HG03521 (cell line): ENCODE measurements around the gene EMX1.

Experiments used
- ATAC-seq: cut with Tn5 transposase; IDR thresholded peaks from one replicate; pipeline ENCODE4 v1.9.1; 2021; ENCODE audit warnings: mild to moderate bottlenecking, moderate library complexity; ENCODE audit not compliant: unreplicated experiment

The EMX1 gene

DNA sequence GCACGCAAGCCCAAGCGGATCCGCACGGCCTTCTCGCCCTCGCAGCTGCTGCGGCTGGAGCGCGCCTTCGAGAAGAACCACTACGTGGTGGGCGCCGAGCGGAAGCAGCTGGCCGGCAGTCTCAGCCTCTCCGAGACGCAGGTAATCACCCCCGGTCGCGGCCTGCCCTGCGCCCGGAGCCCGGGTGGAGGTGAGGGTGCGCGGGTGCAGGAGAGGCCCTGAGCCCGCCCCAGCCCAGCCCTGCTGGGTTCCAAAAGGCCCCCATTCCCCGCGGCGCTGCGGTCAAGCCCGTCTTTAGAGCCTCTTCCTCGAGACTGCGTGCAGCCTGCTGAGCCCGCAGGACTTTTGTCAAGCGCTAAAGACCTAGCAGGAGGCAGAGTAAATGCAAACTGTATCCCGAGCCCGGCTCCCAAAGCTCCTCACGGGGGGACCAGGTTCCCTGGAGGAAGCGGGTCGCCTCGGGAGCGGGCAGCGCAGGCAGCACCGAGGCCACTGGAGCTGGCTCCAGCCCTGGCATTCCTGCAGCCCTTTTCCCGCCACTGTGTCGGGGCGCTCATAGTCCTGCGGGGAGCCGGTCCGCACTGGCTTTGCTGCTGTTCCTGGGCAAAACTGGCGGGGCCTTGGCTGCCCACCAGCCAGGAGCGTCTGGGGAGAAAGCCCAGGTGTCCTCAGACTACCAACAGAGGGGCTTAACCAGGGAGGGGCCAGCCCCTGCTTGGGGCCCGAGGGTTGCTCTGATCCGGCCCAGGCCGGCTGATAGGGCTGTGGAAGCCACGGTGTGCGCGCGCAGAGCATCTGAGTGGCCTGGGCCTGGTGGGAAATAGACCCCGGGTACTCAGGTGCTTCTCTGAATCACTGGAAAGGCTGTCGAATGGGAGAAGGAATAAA is 7.3 kb downstream of the EMX1 start:
- peak; percentile 54 for ATAC-seq

DNA sequence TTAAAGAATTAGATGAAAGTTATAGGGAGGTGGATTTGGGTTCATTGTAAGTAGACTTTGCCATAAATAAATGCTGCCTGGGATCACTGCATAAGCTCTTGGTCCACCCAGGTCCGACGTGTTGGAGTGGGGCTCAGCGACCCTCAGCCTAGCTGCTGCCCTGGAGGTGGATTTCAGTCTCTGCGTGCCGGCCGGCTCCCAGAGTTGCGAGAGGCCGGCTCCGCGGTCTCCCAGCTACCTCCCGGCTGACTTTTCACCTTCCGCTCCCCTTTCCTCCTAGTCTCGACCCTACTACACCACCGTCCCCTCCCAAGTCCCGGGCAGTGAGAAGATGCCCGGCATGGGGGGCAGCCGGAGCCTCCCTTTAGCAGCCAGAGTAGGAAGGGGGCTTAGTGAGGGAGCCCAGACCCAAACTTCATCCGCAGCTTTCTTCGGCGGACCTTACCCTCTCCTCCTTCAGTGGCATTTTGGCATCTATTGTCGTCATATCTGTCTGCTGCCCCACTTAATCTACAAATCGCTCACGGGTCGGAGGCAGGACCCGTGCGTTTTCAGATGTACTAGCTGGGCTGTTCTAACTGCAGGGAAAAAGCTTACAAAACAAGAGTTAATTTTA is 8.1 kb downstream of the EMX1 start:
- ATAC-seq, result no peak

DNA sequence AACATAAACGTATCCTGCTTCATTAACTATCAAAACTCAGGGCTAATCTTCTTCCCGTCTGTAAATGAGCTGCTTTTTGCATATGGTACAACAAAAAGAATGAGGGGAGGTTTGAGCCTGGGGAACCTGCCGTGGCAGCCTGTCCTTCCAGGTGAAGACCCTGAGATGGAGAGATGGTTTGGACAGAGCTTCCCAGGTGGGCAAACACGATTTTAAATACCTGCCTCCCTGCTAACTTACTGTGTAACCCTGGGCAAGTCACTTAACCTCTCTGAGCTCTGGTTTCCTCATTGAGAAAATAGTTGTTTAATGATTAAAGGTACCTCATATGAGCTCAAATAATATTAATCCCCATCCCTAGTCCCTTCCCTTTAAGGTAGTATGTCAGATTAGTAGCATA is 9.0 kb downstream of the EMX1 start:
- no peak for ATAC-seq

DNA sequence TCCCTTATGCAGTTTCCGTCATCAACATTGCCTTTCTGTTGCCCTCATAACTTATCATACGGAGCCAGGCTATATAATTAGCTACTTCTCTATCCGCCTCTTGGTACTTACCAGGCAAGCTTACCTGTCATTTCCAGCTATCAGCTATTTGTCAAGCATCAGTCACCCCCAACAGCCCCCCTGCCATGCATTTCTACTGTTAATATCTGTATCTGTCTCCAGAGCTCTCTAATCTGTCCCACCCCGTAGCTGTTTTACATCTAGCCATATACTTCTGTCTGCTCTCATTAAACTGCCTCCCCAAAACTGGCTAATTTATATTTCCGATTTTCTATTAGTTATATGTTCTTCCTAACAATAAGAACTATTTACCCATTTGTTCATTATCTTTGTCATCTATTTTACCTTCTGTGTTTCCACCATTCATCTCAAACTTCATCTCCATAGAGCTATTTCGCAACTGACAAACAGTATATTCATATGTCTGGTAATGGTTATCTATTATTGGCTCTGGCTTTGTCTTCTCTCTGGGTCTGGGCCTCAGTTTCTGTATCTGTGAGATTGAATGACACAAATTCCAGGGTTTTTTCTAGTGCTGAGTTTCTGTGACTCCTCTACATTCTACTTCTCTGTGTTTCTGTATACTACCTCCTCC is 9.6 kb downstream of the EMX1 start:
- no peak for ATAC-seq

DNA sequence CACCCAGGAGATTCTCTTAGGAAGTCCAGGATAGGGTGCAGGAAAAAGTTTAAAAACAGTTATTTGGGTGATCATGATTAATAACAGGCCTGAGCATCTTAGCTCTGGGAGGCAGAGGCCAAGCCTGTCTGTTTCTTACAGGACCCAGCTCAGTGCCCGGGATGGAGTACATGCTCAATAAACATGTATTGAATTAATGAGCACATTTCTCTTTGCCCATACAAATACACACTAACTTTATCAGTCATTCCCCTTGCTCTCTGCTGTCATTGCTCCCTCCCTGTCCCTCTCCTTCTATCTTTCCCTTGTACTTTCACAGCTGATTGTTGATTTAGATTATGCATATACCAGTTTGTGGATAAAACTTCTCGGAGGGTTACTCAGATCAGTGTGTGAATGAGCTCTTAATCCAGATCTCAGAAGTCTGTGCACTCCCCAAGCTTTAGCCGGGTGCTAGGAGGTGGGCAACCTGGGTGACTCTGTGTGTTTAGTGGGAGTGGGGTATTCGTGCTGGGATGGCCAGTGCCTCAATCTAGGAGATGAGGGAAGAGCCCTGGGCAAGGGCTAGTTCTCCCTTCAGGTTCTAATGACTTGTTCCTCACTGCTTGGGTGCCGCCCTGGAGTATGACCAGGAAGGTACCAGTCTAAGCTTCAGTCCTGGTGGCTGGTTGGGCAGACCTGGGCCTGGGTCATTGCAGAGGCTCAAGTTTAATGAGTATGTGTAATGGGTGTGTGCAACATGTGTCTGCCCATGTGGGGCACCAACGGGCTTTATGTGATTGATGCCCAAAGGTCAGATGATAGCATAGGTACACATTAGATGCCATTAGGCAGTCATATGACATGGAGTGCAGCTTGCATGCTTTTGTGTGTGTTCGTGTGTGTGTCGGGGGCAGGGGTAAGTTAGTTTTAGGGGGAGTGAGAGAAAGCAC is 10.6 kb downstream of the EMX1 start:
- no peak for ATAC-seq

DNA sequence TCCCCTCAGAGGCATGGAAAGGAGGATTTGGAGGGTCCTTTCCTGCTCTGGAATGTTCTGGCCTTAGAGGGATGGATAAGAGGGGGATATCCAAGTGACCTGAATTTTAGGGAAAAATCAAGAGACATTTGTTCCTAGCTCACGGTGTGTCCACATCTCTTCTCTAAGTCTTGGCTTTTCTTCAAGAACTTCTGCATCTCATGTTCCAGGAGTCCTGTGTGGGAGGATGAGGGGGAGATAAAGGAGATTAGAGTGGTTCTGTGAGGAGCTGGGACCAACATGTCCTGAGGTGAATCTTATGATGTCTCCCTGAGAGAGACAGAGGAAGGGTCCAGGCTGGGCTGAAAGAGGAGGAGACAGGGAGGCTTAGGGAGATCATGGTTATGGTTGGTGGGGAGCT is 11.7 kb downstream of the EMX1 start:
- no peak for ATAC-seq

DNA sequence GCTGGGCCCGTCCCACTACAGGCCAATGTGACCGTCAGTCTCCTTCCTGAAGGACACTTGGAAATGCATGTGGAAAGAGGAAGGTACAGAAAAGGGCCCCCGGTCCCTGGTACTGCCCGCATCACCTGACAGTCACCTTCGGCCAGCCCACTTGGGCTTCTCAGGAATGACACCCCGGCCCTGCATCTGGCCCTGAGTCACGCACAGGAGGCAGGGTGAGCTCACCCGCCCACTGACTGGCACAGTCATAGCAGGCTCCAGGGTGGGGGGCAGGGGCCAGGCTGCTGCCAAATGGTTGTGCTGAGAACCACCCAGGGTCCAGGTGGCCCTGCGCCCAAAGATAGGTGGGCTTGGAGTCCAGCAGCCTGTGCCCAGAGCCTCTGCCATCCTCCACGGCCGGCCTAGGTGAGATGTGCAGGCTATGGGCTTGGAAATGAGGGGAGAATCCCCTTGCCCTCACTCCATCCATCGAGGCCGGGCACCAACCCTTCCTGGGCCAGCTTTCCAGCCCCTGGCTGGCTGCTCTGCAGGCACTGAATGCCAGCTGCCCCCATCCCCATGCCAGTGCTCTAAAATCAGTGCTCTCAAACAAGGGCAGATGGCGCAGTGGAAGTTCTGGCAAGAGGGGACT is 14.1 kb downstream of the EMX1 start:
- no peak for ATAC-seq

DNA sequence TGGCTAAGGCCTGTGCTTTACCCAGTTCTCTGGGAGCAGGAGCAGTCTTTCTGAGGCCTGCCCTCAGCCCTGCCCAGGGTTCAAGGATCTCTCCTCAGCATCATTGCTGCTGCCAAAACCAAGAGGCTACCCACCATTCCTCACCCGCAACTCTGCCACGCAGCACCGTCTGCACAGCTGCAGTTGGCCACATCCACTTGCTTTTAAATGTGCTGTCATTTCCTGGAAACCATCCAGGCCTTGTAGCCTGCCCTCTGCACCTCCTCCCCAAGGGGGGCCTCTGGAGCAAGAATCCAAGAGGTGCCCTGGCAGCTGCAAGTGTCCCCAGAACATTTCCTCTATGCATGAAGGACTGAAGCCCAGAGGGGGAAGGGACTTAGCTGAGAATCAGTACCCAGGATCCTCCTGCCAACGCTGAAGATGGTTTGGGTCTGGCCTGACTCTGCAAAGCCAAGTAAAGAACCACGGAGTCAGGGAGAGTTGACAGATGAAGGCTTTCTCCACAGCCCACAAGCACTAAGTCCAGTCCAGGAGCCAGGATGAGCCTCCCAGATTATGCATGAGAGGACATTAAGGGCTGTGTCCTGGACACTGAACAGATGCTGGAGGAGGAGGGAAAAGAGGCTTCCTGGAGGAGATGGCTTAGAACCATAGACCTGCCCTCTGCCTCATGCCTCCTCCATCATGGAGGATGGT is 14.9 kb downstream of the EMX1 start:
- no peak for ATAC-seq

DNA sequence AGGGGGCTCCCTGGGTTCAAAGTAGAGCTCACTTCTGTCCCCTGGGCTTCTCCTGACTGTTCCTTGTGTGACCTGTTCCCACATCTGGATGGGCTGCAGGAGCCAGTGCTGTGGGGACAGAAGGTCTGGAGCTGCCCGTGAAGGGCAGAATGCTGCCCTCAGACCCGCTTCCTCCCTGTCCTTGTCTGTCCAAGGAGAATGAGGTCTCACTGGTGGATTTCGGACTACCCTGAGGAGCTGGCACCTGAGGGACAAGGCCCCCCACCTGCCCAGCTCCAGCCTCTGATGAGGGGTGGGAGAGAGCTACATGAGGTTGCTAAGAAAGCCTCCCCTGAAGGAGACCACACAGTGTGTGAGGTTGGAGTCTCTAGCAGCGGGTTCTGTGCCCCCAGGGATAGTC is 15.5 kb downstream of the EMX1 start:
- ATAC-seq, result no peak

DNA sequence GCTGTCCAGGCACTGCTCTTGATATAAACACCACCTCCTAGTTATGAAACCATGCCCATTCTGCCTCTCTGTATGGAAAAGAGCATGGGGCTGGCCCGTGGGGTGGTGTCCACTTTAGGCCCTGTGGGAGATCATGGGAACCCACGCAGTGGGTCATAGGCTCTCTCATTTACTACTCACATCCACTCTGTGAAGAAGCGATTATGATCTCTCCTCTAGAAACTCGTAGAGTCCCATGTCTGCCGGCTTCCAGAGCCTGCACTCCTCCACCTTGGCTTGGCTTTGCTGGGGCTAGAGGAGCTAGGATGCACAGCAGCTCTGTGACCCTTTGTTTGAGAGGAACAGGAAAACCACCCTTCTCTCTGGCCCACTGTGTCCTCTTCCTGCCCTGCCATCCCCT is 15.9 kb downstream of the EMX1 start:
- ATAC-seq, result no peak

DNA sequence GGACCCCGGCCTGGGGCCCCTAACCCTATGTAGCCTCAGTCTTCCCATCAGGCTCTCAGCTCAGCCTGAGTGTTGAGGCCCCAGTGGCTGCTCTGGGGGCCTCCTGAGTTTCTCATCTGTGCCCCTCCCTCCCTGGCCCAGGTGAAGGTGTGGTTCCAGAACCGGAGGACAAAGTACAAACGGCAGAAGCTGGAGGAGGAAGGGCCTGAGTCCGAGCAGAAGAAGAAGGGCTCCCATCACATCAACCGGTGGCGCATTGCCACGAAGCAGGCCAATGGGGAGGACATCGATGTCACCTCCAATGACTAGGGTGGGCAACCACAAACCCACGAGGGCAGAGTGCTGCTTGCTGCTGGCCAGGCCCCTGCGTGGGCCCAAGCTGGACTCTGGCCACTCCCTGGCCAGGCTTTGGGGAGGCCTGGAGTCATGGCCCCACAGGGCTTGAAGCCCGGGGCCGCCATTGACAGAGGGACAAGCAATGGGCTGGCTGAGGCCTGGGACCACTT is 16.4 kb downstream of the EMX1 start:
- no peak for ATAC-seq

DNA sequence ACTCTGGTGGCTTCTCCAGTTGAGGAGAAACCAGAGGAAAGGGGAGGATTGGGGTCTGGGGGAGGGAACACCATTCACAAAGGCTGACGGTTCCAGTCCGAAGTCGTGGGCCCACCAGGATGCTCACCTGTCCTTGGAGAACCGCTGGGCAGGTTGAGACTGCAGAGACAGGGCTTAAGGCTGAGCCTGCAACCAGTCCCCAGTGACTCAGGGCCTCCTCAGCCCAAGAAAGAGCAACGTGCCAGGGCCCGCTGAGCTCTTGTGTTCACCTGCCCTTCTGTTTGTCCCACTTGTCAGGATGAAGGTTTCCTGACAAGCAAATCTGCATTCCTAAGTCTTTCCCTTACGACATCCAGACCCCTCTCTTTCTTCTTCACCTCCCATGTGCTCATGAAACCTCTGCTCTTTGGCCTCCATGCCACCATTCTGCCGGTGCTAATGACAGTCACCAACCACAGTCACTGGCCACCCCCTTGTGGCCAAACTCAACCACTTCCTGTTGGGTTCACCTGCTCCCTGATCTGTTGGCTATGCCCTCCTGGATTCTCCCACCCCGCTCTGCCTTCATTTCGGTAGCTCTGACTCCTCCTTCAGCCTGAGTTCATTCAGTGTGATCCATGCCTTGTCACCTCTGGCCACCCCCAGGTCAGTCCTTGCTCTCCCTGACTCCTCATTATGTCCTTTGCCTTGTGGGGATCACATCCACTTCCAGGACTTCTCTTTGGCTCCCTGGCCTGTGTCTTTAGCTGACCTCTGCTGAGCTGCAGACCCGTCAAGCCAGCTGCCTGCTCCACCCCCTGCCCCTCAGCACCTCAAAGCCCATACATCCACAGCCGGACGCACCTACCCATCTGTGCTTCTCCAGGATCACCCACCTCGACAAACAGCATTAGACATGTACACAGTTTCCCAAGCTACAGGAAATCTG is 17.6 kb downstream of the EMX1 start:
- peak; percentile 55 for ATAC-seq

DNA sequence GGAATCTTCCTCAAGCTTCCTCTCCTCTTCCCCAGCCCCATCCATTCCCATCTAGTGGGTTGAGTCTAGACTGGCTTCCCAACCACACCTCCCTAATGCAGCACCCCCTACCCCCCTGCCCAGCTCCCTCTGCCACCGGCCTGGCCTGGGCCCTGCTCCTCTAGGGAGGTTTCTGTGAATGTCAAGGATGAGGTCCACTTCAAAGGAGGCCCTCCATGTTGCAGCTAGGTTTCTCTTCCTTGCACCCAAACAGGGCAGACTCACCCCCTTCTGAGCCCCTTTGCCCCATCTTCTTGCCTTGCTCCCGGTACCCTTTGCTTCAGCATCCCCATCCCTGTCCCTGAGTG is 18.3 kb downstream of the EMX1 start:
- no peak for ATAC-seq

DNA sequence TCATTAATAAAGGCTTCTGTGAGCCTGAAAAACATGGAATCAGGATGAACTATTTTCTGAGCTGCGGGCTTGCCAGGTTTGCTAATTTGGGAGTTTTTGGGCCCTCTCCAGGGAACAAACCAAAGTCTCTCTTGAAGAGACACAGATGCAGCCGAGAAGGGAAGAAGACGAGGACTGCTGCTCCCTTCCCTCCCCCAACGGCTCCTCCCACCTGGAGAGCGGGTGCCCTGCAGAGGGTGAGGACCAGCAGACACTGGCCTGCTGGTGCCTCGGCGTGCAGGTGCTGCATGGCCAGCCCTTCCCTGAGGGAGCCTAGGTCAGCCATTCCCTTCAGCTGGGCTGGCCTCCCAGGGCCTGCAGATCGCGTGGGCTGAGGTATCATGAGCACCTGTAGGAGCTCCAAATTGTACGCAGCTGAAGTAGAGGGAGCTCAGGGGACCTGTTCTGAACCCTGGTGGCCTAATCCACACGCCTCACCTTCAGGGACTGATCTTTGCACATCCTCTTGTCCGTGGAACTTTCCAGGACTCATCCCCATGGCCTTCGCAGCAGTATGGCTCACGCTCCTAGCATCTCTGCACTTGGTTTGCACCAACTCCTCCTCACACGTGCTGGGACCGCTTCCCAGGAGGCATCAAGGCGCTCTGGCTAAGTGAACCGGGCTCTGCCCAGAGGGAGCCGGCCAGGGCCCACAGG is 19.5 kb downstream of the EMX1 start:
- ATAC-seq, result no peak

DNA sequence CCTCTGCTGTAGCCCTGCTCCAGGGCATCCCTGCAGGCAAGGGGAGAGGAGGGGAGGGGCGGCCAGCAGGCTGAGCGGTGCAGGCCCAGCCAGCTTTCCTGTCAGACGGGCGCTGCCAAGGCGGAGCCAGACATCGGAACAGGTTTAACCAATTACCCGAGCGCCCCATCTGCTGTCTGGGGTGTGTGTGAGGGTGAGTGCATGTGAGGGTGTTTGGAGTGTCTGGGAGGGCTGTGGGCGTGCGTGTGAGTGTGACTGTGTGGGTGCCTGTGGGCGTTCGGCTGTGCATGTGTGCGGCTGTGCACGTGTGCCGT is 20.0 kb downstream of the EMX1 start:
- no peak for ATAC-seq

DNA sequence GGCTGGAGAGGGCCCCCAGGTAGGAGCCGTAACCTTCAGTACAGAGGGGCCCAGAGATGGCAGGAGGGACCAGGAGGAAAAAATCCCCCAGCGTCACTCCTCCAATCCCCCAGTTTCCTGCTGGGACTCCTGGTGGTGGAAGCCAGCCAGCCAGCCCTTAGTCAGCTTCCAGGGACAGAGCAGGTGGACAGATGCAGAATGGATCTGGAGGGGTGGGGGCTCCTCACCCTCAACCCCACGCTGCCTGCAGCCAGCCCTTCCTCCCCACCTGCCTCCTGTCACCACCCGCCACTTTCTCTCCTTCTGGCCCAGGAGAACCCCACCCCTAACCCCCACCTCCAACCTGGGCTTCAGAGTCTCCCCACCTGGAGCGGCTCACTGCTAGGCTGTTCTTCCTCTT is 21.1 kb downstream of the EMX1 start:
- no peak for ATAC-seq

DNA sequence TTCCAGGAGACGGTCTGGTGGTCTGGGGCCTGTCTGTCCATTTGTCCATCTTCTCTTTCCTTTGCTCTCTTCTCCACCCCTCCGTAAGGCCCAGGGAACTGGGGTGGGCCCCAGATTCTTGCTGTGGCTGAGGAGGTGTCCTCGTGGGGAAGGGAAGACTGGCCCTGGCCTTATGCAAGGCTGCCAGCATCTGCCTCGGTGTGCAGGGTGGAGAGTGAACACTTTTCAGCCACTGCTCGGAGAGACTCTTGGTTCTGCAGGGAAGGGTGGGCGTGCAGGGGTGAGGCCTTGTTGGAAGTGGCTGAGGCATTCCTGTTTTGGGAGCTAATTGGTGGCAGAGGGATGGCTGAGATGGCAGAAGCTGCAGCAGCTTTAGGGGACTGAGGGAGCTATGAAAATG is 23.0 kb downstream of the EMX1 start:
- ATAC-seq, result no peak

DNA sequence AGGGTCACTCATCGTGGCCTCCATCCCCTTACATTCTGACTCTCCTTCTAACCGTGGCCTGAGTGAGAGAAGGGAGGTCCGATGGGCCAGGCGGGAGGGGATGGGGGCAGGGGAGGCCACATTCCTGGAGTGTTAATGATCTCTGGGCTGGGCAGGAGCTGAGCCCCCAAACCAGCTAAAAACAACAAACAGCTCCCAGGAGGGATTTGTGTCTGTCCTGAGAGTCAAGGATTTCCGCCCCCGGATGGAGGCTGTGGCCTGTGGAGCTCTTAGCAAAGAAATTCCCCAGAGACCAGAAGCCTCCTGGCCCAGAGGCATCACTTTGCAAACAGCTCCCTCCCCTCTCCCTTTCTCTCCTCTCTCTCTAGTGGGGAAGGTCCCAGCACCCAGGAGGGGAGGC is 23.5 kb downstream of the EMX1 start:
- no peak for ATAC-seq
